Measurements from ENCODE around the gene IL17RD.

IL17RD gene

DNA sequence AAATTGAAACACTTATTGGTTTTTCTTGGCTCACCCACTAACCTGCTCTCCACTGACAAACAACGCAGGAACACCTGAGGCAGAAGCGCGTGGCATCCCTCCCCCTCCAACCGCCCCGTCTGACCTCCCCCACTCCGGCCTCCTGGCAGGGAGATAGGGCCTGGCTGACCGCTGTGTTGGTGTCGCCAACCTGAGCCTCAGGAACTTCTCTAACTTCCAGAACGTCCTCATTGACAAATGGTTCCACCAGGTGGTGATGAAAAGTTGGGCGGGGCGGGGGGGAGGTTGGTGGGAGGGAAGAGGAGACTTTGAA is 22.8 kb downstream of the IL17RD start:
- Histone ChIP-seq H3K4me2 (ENCODE audit: low read length) (no peak overlapping the region), H3K4me3 (ENCODE audit: low read length) (no peak overlapping the region), H3K36me3 (ENCODE audit: control insufficient read depth, low read length) (no peaks in the 10 kb centered on the region), H3K27ac (ENCODE audit: low read depth, low read length) (no peak overlapping the region), H3K9me3 (ENCODE audit: control insufficient read depth, insufficient read depth, low read length) (no peaks in the 10 kb centered on the region), H3F3A (ENCODE audit: control insufficient read depth, insufficient read depth) (no peaks in the 10 kb centered on the region), H3K9me2 (replicated peaks; ENCODE audit: control insufficient read depth, low read length) (no peaks in the 10 kb centered on the region), H3K79me2 (ENCODE audit: control insufficient read depth, low read length) (no peaks in the 10 kb centered on the region), H4K20me1 (ENCODE audit: control insufficient read depth, insufficient read depth, low read depth, low read length) (no peaks in the 10 kb centered on the region), H3K27me3 (ENCODE audit: control insufficient read depth, low read length) (peaks cover 22% of the 10 kb centered on the region), H3K4me1 (ENCODE audit: control insufficient read depth, low read length) (no peaks in the 10 kb centered on the region)
- no peak for TF ChIP-seq EZH2phosphoT487 (IDR thresholded peaks at IDR 0.05; ENCODE audit: borderline replicate concordance, low read length)

DNA sequence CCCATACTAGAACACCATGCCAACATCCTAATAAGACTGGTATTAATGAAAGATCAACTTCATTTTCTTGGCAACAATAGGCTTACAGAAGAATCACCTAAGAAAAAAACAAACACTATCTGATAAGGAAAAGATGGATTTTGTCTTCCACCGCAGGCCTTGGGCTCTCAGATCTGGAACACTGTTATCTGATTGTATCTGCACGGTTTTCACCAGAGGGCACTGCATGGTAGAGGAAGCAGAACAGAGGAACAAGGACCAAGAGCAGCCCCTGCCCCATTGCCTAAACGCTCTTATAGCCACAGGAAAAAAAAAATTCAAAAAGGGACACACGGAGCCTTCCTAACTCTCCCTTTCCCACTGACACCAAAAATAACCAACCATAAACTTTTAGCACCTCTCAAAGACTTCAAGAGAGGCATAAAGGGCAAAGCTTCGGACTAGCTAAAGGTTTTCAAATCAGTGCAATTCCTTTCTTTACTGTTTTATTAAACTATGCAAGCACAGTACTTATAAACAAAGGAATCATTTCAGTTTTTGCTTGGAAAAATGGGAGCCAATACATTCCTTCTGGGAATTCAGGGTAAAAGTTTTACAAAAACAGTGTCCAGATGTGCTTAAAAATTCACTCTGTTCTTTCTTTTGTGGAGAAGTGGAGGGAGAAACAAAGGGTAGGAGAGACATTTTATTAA is 23.3 kb downstream of the IL17RD start:
- no peaks in the 10 kb centered on the region for H3K9me2 ChIP-seq (replicated peaks; ENCODE audit: control insufficient read depth, low read length)
- no peaks in the 10 kb centered on the region for H3K4me1 ChIP-seq (ENCODE audit: control insufficient read depth, low read length)
- no peak overlapping the region for H3K4me3 ChIP-seq (ENCODE audit: low read length)
- H3K4me2 ChIP-seq (ENCODE audit: low read length): no peak overlapping the region
- H3K27ac ChIP-seq (ENCODE audit: low read depth, low read length): no peak overlapping the region
- TF ChIP-seq EZH2phosphoT487 (IDR thresholded peaks at IDR 0.05; ENCODE audit: borderline replicate concordance, low read length): no peak
- TF ChIP-seq, protein P1, sequence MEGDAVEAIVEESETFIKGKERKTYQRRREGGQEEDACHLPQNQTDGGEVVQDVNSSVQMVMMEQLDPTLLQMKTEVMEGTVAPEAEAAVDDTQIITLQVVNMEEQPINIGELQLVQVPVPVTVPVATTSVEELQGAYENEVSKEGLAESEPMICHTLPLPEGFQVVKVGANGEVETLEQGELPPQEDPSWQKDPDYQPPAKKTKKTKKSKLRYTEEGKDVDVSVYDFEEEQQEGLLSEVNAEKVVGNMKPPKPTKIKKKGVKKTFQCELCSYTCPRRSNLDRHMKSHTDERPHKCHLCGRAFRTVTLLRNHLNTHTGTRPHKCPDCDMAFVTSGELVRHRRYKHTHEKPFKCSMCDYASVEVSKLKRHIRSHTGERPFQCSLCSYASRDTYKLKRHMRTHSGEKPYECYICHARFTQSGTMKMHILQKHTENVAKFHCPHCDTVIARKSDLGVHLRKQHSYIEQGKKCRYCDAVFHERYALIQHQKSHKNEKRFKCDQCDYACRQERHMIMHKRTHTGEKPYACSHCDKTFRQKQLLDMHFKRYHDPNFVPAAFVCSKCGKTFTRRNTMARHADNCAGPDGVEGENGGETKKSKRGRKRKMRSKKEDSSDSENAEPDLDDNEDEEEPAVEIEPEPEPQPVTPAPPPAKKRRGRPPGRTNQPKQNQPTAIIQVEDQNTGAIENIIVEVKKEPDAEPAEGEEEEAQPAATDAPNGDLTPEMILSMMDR (IDR thresholded peaks at IDR 0.05; ENCODE audit: low read depth, low read length, poor library complexity, severe bottlenecking): no peak
- no peaks in the 10 kb centered on the region for H3K79me2 ChIP-seq (ENCODE audit: control insufficient read depth, low read length)
- H4K20me1 ChIP-seq (ENCODE audit: control insufficient read depth, insufficient read depth, low read depth, low read length): no peaks in the 10 kb centered on the region
- no peaks in the 10 kb centered on the region for H3K9me3 ChIP-seq (ENCODE audit: control insufficient read depth, insufficient read depth, low read length)
- peaks cover 27% of the 10 kb centered on the region for H3K27me3 ChIP-seq (ENCODE audit: control insufficient read depth, low read length)
- H3K36me3 ChIP-seq (ENCODE audit: control insufficient read depth, low read length): no peaks in the 10 kb centered on the region
- H3F3A ChIP-seq (ENCODE audit: control insufficient read depth, insufficient read depth): no peaks in the 10 kb centered on the region

DNA sequence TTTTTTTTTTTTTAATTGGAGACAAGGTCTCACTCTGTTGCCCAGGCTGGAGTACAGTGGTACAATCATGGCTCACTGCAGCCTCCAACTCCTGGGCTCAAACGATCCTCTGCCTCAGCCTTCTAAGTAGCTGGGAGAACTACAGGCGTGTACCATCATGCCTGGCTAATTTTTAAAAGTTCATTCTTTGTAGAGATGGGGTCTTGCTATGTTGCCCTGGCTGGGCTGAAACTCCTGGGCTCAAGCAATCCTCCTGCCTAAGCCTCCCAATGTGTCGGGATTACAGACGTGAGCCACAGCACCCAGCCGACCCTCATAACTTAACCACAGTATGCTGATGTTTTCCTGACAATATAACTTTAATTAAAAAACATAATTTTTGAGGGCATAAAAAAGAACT is 24.3 kb downstream of the IL17RD start:
- no peaks in the 10 kb centered on the region for H3K9me2 ChIP-seq (replicated peaks; ENCODE audit: control insufficient read depth, low read length)
- no peaks in the 10 kb centered on the region for H3K79me2 ChIP-seq (ENCODE audit: control insufficient read depth, low read length)
- H3K27me3 ChIP-seq (ENCODE audit: control insufficient read depth, low read length): peaks cover 27% of the 10 kb centered on the region
- no peaks in the 10 kb centered on the region for H4K20me1 ChIP-seq (ENCODE audit: control insufficient read depth, insufficient read depth, low read depth, low read length)
- TF ChIP-seq, protein P1 (IDR thresholded peaks at IDR 0.05; ENCODE audit: low read depth, low read length, poor library complexity, severe bottlenecking): no peak
- no peak for TF ChIP-seq EZH2phosphoT487 (IDR thresholded peaks at IDR 0.05; ENCODE audit: borderline replicate concordance, low read length)
- H3K36me3 ChIP-seq (ENCODE audit: control insufficient read depth, low read length): no peaks in the 10 kb centered on the region
- H3K4me2 ChIP-seq (ENCODE audit: low read length): no peak overlapping the region
- no peak overlapping the region for H3K27ac ChIP-seq (ENCODE audit: low read depth, low read length)
- no peaks in the 10 kb centered on the region for H3K9me3 ChIP-seq (ENCODE audit: control insufficient read depth, insufficient read depth, low read length)
- no peaks in the 10 kb centered on the region for H3K4me1 ChIP-seq (ENCODE audit: control insufficient read depth, low read length)
- no peaks in the 10 kb centered on the region for H3F3A ChIP-seq (ENCODE audit: control insufficient read depth, insufficient read depth)
- no peak overlapping the region for H3K4me3 ChIP-seq (ENCODE audit: low read length)

DNA sequence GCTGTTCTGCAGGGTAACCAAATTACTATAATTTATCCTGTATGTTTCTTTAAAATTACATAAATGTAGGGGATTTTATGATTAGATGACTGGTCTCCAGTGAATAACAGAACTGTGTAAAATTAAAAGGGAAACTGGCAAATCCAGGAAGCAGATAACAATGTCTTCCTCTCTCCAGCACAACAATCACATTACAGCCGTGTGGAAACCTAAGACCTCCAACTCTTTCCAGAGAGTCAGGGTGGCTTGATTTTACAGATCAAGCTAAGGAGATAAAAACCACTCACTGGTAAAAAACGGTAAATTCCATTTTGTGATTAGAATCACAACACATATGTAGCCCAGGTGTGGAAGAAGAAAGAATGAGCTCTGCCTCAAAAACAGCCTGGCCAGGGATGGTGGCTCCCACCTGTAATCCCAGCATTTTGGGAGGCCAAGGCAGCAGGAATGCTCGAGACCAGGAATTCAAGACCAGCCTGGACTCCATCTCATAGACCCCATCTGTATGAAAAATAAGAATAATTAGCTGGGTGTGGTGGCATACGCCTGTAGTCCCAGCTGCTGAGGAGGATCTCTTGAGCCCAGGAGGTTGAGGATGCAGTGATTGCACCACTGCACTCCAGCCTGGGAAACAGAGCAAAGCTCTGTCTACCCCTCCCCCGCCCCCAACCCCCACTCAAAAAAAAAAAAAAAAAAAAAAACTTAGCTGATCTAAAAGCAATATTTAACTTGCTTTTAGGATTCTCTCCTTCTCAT is 29.0 kb downstream of the IL17RD start:
- no peaks in the 10 kb centered on the region for H3F3A ChIP-seq (ENCODE audit: control insufficient read depth, insufficient read depth)
- H3K9me2 ChIP-seq (replicated peaks; ENCODE audit: control insufficient read depth, low read length): no peaks in the 10 kb centered on the region
- H3K4me3 ChIP-seq (ENCODE audit: low read length): no peak overlapping the region
- no peaks in the 10 kb centered on the region for H3K4me1 ChIP-seq (ENCODE audit: control insufficient read depth, low read length)
- no peak overlapping the region for H3K27ac ChIP-seq (ENCODE audit: low read depth, low read length)
- H3K4me2 ChIP-seq (ENCODE audit: low read length): no peak overlapping the region
- no peaks in the 10 kb centered on the region for H3K79me2 ChIP-seq (ENCODE audit: control insufficient read depth, low read length)
- no peaks in the 10 kb centered on the region for H3K36me3 ChIP-seq (ENCODE audit: control insufficient read depth, low read length)
- TF ChIP-seq, protein P1 (IDR thresholded peaks at IDR 0.05; ENCODE audit: low read depth, low read length, poor library complexity, severe bottlenecking): no peak
- TF ChIP-seq EZH2phosphoT487 (IDR thresholded peaks at IDR 0.05; ENCODE audit: borderline replicate concordance, low read length): no peak
- H4K20me1 ChIP-seq (ENCODE audit: control insufficient read depth, insufficient read depth, low read depth, low read length): no peaks in the 10 kb centered on the region
- no peaks in the 10 kb centered on the region for H3K9me3 ChIP-seq (ENCODE audit: control insufficient read depth, insufficient read depth, low read length)
- H3K27me3 ChIP-seq (ENCODE audit: control insufficient read depth, low read length): peaks cover 14% of the 10 kb centered on the region
